ENCODE data around the gene GPS1.

GPS1 gene

DNA sequence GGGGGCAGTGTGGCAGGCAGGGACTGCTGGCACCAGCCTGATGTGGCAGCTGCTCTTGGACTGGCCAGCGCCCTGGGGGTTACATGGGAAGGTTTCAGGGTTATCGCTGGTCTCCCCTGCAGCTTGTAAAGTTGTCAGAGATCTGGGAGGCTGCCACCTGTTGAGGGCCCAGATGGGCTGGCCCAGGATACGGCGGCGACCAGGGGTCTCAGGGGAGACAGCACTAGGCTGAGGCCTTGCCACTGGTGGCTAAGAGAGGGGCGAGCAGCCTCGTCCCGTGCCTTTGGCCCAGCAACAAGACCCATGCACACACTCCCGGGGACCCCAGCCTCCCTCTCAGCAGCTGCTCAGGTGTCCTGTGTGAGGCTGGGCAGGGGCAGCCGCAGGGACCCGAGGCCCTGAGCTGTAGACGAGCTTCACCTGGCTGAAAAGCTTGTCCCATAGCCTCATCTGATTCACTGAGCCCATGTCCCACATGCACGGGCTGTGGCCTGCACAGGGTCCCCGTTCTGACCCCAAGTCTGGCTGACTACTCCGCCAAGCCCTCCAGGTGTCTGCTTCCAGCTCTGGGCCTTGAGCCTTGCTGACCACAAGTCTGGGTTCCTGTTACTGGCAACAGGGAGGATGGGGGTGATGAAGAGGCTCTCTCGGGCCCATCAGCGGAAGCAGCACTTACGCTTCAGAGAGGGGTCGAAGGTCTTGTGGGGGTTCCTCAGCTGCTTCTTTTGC is 7.7 kb downstream of the GPS1 start:
- Histone ChIP-seq H3K4me1 (ENCODE audit: control insufficient read depth, low read depth, low read length) (no peaks in the 10 kb centered on the region), H3K4me3 (ENCODE audit: low read length) (no peak overlapping the region), H2BK15ac (replicated peaks; ENCODE audit: low read depth) (no peak overlapping the region), H3K56ac (ENCODE audit: low read length) (no peak overlapping the region), H3K27ac (ENCODE audit: low read depth, low read length) (no peak overlapping the region), H3K18ac (ENCODE audit: low read length) (no peak overlapping the region), H3K4ac (ENCODE audit: low read depth, low read length) (no peak overlapping the region), H3K9ac (ENCODE audit: low read length) (no peak overlapping the region), H3K79me1 (ENCODE audit: low read length) (no peaks in the 10 kb centered on the region), H3K79me2 (ENCODE audit: control insufficient read depth, insufficient read depth, low read length) (no peaks in the 10 kb centered on the region), H3K27me3 (ENCODE audit: insufficient read depth, low read length, poor library complexity) (no peaks in the 10 kb centered on the region), H2AK5ac (ENCODE audit: low read length) (no peak overlapping the region), H3K36me3 (ENCODE audit: control insufficient read depth, insufficient read depth, low read length) (peaks cover 9% of the 10 kb centered on the region), H3K23ac (ENCODE audit: low read length) (no peak overlapping the region), H2BK120ac (ENCODE audit: low read depth, low read length) (no peak overlapping the region), H4K8ac (ENCODE audit: low read depth, low read length) (no peak overlapping the region), H4K5ac (ENCODE audit: low read length) (no peak overlapping the region), H3K4me2 (ENCODE audit: low read length) (no peak overlapping the region), H2BK5ac (ENCODE audit: low read length) (no peak overlapping the region)
- no CpG with 5 or more reads among the region's 19 CpGs for WGBS (ENCODE audit: extremely low coverage, insufficient coverage, low lambda C conversion rate)
- DNase-seq: no peak

- Histone ChIP-seq H3K4me1 (ENCODE audit: control insufficient read depth, low read depth, low read length) (no peaks in the 10 kb centered on the region), H3K27me3 (ENCODE audit: insufficient read depth, low read length, poor library complexity) (no peaks in the 10 kb centered on the region), H4K5ac (ENCODE audit: low read length) (no peak overlapping the region), H3K9ac (ENCODE audit: low read length) (no peak overlapping the region), H3K79me1 (ENCODE audit: low read length) (peaks cover 2% of the 10 kb centered on the region), H3K23ac (ENCODE audit: low read length) (no peak overlapping the region), H3K18ac (ENCODE audit: low read length) (no peak overlapping the region), H4K8ac (ENCODE audit: low read depth, low read length) (no peak overlapping the region), H3K36me3 (ENCODE audit: control insufficient read depth, insufficient read depth, low read length) (peaks cover 8% of the 10 kb centered on the region), H3K4me2 (ENCODE audit: low read length) (no peak overlapping the region), H2BK120ac (ENCODE audit: low read depth, low read length) (no peak overlapping the region), H3K56ac (ENCODE audit: low read length) (no peak overlapping the region), H3K27ac (ENCODE audit: low read depth, low read length) (no peak overlapping the region), H2BK5ac (ENCODE audit: low read length) (no peak overlapping the region), H3K79me2 (ENCODE audit: control insufficient read depth, insufficient read depth, low read length) (no peaks in the 10 kb centered on the region), H2AK5ac (ENCODE audit: low read length) (no peak overlapping the region), H3K4me3 (ENCODE audit: low read length) (no peak overlapping the region), H3K4ac (ENCODE audit: low read depth, low read length) (no peak overlapping the region), H2BK15ac (replicated peaks; ENCODE audit: low read depth) (no peak overlapping the region)
- no CpG with 5 or more reads among the region's 16 CpGs for WGBS (ENCODE audit: extremely low coverage, insufficient coverage, low lambda C conversion rate)
- DNase-seq: no peak
Observed at GRCh38 chr17:82060001-82060380, 8.3 kb downstream of the GPS1 start.

- Histone ChIP-seq H3K56ac (ENCODE audit: low read length) (no peak overlapping the region), H3K27me3 (ENCODE audit: insufficient read depth, low read length, poor library complexity) (no peaks in the 10 kb centered on the region), H3K9ac (ENCODE audit: low read length) (no peak overlapping the region), H3K4me1 (ENCODE audit: control insufficient read depth, low read depth, low read length) (no peaks in the 10 kb centered on the region), H3K79me1 (ENCODE audit: low read length) (peaks cover 2% of the 10 kb centered on the region), H3K18ac (ENCODE audit: low read length) (no peak overlapping the region), H4K8ac (ENCODE audit: low read depth, low read length) (no peak overlapping the region), H4K5ac (ENCODE audit: low read length) (no peak overlapping the region), H3K4me2 (ENCODE audit: low read length) (no peak overlapping the region), H2BK120ac (ENCODE audit: low read depth, low read length) (no peak overlapping the region), H3K79me2 (ENCODE audit: control insufficient read depth, insufficient read depth, low read length) (no peaks in the 10 kb centered on the region), H2BK5ac (ENCODE audit: low read length) (no peak overlapping the region), H2AK5ac (ENCODE audit: low read length) (no peak overlapping the region), H3K36me3 (ENCODE audit: control insufficient read depth, insufficient read depth, low read length) (peaks cover 5% of the 10 kb centered on the region), H3K4me3 (ENCODE audit: low read length) (no peak overlapping the region), H3K27ac (ENCODE audit: low read depth, low read length) (no peak overlapping the region), H3K23ac (ENCODE audit: low read length) (no peak overlapping the region), H3K4ac (ENCODE audit: low read depth, low read length) (no peak overlapping the region), H2BK15ac (replicated peaks; ENCODE audit: low read depth) (no peak overlapping the region)
- no CpG with 5 or more reads among the region's 14 CpGs for WGBS (ENCODE audit: extremely low coverage, insufficient coverage, low lambda C conversion rate)
- DNase-seq: no peak
Observed at GRCh38 chr17:82060614-82061013, 8.9 kb downstream of the GPS1 start.

DNA sequence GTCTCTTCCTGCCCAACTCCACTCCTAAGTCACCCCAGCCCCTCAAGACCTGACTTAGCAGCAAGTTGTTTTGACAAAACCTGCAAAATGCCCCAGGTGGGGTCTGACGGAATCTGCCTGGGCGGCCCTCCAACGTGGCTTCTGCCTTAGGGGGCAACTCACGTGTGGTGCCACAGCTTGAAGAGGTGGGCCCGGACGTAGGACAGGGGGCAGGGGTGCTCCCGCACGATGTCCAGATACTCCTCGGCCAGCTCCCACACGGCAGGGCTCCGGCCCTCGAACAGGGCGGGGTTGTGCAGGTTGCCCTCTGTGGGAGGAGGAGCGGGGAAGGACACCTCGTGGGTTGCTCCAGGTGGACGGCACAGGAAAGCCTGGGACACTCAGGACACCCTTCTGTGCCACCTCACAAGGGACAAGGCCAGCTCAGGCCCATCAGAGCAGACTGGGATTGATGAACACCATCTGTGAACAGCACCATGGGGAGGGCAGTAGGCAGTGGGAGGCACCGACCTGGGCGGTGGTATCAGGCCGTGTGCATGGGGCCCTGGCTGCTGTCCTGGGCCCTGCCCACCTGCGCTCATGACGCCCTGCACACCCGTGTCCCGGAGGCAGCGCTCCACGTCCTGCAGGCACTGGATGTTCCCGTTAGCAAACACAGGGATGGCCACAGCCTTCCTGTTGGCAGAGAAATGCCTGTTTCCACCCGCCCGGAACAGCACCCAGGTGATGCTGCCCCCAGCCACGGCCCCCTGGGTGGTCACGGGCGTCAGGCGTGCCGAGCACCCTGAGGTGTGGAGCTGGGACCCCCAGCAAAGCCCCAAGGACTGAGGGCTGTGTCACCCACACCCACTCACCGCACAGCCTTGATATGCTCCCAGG is 9.6 kb downstream of the GPS1 start:
- DNase-seq: no peak
- Histone ChIP-seq H3K4ac (ENCODE audit: low read depth, low read length) (no peak overlapping the region), H3K4me3 (ENCODE audit: low read length) (no peak overlapping the region), H3K9ac (ENCODE audit: low read length) (no peak overlapping the region), H3K79me2 (ENCODE audit: control insufficient read depth, insufficient read depth, low read length) (no peaks in the 10 kb centered on the region), H3K4me1 (ENCODE audit: control insufficient read depth, low read depth, low read length) (no peaks in the 10 kb centered on the region), H3K4me2 (ENCODE audit: low read length) (no peak overlapping the region), H2AK5ac (ENCODE audit: low read length) (no peak overlapping the region), H2BK5ac (ENCODE audit: low read length) (no peak overlapping the region), H2BK15ac (replicated peaks; ENCODE audit: low read depth) (no peak overlapping the region), H3K23ac (ENCODE audit: low read length) (no peak overlapping the region), H3K79me1 (ENCODE audit: low read length) (peaks cover 2% of the 10 kb centered on the region), H3K36me3 (ENCODE audit: control insufficient read depth, insufficient read depth, low read length) (peaks cover 4% of the 10 kb centered on the region), H3K27me3 (ENCODE audit: insufficient read depth, low read length, poor library complexity) (no peaks in the 10 kb centered on the region), H3K27ac (ENCODE audit: low read depth, low read length) (no peak overlapping the region), H3K18ac (ENCODE audit: low read length) (no peak overlapping the region), H4K5ac (ENCODE audit: low read length) (no peak overlapping the region), H2BK120ac (ENCODE audit: low read depth, low read length) (no peak overlapping the region), H3K56ac (ENCODE audit: low read length) (no peak overlapping the region), H4K8ac (ENCODE audit: low read depth, low read length) (no peak overlapping the region)
- no CpG with 5 or more reads among the region's 34 CpGs for WGBS (ENCODE audit: extremely low coverage, insufficient coverage, low lambda C conversion rate)

DNA sequence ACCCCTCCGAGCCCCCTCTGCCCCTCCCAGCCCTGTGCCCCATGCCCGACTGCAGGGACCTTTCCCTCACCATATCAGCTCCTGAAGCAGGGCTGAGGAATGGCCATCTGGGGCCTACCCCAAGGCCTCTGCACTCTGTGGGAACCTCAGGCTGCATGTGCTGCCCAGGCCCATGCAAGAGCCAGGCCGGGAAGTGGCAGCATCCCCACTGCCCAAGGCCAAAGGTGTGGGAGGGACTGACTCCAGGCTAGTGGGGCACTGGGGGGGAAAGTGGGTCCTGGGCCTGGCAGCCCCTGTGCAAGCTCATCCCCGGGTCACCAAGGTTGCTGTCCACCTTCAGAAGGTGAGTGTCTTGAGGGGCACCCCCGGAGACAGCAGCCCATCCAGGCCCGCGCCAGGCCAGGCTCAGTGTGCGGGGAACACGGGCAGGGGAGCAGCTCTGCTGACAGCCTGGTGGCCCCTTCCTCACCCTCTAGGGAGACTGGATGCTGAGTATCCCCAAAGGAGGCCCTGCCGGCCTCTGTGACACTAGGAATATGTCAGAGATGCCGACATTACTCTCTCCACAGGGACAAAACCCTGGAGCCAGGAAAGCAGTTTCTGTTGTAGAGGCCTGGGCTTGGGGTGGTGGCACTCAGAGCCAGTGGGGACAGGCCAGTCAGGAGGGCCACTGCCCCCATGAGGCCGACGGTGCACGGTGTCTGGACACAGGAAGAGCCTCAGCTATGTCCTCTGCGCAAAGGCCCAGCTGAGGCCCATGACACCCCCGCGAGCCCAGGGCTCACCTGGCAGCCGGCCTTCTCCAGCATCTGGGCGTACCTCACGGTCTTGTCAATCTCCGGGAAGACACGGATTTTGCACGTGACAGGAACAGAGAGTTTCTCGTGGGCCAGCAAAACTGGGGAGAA is 10.6 kb downstream of the GPS1 start:
- H2BK15ac ChIP-seq (replicated peaks; ENCODE audit: low read depth): no peak overlapping the region
- no peak overlapping the region for H4K5ac ChIP-seq (ENCODE audit: low read length)
- no peak overlapping the region for H3K18ac ChIP-seq (ENCODE audit: low read length)
- no peak overlapping the region for H3K9ac ChIP-seq (ENCODE audit: low read length)
- H3K79me1 ChIP-seq (ENCODE audit: low read length): peaks cover 2% of the 10 kb centered on the region
- no peaks in the 10 kb centered on the region for H3K79me2 ChIP-seq (ENCODE audit: control insufficient read depth, insufficient read depth, low read length)
- H4K8ac ChIP-seq (ENCODE audit: low read depth, low read length): no peak overlapping the region
- H2AK5ac ChIP-seq (ENCODE audit: low read length): no peak overlapping the region
- no peaks in the 10 kb centered on the region for H3K4me1 ChIP-seq (ENCODE audit: control insufficient read depth, low read depth, low read length)
- DNase-seq: no peak
- no peak overlapping the region for H2BK5ac ChIP-seq (ENCODE audit: low read length)
- no peak overlapping the region for H3K4me3 ChIP-seq (ENCODE audit: low read length)
- peaks cover 4% of the 10 kb centered on the region for H3K36me3 ChIP-seq (ENCODE audit: control insufficient read depth, insufficient read depth, low read length)
- no peak overlapping the region for H3K23ac ChIP-seq (ENCODE audit: low read length)
- H3K4me2 ChIP-seq (ENCODE audit: low read length): no peak overlapping the region
- no CpG with 5 or more reads among the region's 24 CpGs for WGBS (ENCODE audit: extremely low coverage, insufficient coverage, low lambda C conversion rate)
- no peak overlapping the region for H3K27ac ChIP-seq (ENCODE audit: low read depth, low read length)
- H2BK120ac ChIP-seq (ENCODE audit: low read depth, low read length): no peak overlapping the region
- no peak overlapping the region for H3K4ac ChIP-seq (ENCODE audit: low read depth, low read length)
- no peaks in the 10 kb centered on the region for H3K27me3 ChIP-seq (ENCODE audit: insufficient read depth, low read length, poor library complexity)
- H3K56ac ChIP-seq (ENCODE audit: low read length): no peak overlapping the region
